Smooth muscle cell (in vitro differentiated cells): ENCODE measurements around the gene EDA. TPM values are rescaled to one million over a fixed set of nuclear protein-coding genes. Genes with fewer than 3 reads are reported as not detected.
"Not testable (repeated sequence)": the region's sequence is repeated elsewhere in the genome, so short reads cannot be mapped to it uniquely, and the experiment has no call there.

ENCODE experiments used
- DNase-seq: peaks from one replicate; lab custom pipeline; 2025; ENCODE audit not compliant: unreplicated experiment; lab: John Stamatoyannopoulos, UW
- H2AFZ ChIP-seq: fragments of 200-600 bp; sonication (generic); 2 replicates; pipeline ENCODE4 v1.6.0; 2016; ENCODE audit warnings: antibody characterized with exemption, low read depth, mild to moderate bottlenecking
- H3F3A ChIP-seq: fragments of 200-600 bp; sonication (generic); 2 replicates; pipeline ENCODE4 v1.6.0; 2017; ENCODE audit warnings: antibody characterized with exemption, low read depth
- H3K27ac ChIP-seq: fragments of 200-600 bp; sonication (generic); 2 replicates; pipeline ENCODE4 v1.5.1; 2016; ENCODE audit warnings: low read depth, mild to moderate bottlenecking
- H3K27me3 ChIP-seq: fragments of 200-600 bp; sonication (generic); 2 replicates; pipeline ENCODE4 v1.6.1; 2016; ENCODE audit warnings: low read depth, mild to moderate bottlenecking
- H3K36me3 ChIP-seq: fragments of 200-600 bp; sonication (generic); 2 replicates; pipeline ENCODE4 v1.5.1; 2016; ENCODE audit warnings: low read depth
- H3K4me1 ChIP-seq: fragments of 200-600 bp; sonication (generic); 2 replicates; pipeline ENCODE4 v1.5.1; 2016; ENCODE audit warnings: low read depth
- H3K4me2 ChIP-seq: fragments of 200-600 bp; sonication (generic); 2 replicates; pipeline ENCODE4 v1.6.0; 2016; ENCODE audit warnings: mild to moderate bottlenecking
- H3K4me3 ChIP-seq: fragments of 200-600 bp; sonication (generic); 2 replicates; pipeline ENCODE4 v1.5.1; 2016; ENCODE audit warnings: mild to moderate bottlenecking
- H3K79me2 ChIP-seq: fragments of 200-600 bp; sonication (generic); 2 replicates; pipeline ENCODE4 v1.6.0; 2016; ENCODE audit warnings: low read depth, mild to moderate bottlenecking
- H3K9ac ChIP-seq: fragments of 200-600 bp; sonication (generic); 2 replicates; pipeline ENCODE4 v1.6.0; 2016; ENCODE audit warnings: low read depth
- H3K9me3 ChIP-seq: fragments of 200-600 bp; sonication (generic); replicated peaks from 2 replicates; pipeline ENCODE4 v1.5.1; 2016; ENCODE audit warnings: low read depth
- H4K20me1 ChIP-seq: fragments of 200-600 bp; sonication (generic); 2 replicates; pipeline ENCODE4 v1.6.0; 2016; ENCODE audit warnings: low read depth
- CTCF ChIP-seq: fragments of 200-600 bp; sonication (generic); IDR thresholded peaks from 2 replicates; pipeline ENCODE4 v1.5.1; 2017; ENCODE audit warnings: borderline replicate concordance, mild to moderate bottlenecking, antibody characterized with exemption; ENCODE audit not compliant: insufficient read depth, poor library complexity, severe bottlenecking
- WGBS: methylation state at CpG from one replicate; pipeline ENCODE4 v1.1.7; 2016; ENCODE audit warnings: low lambda C conversion rate; 5-methylcytosine and 5-hydroxymethylcytosine counted together
- polyA plus RNA-seq: library from polyadenylated mRNA; unstranded; fragments of >200 nt; fragmentation: Nextera tagmentation; extraction: Ambion mirVana; gene quantifications from 2 replicates; pipeline ENCODE4 v1.2.1, GENCODE V29; 2016
- total RNA-seq: library from RNA; depleted of rRNA; stranded (reverse); fragments of >200 nt; gene quantifications from 2 replicates; pipeline ENCODE4 v1.2.3, GENCODE V29; 2014

The EDA gene
- total and polyA plus RNA-seq, 2 experiments from 2014 or later, result 2.0 TPM; not detected in 1

GRCh38 chrX:69844636-69845035 lies 228.7 kb downstream of the EDA start:
- Histone ChIP-seq H3K4me2 (no peak overlapping the region), H3K9ac (no peak overlapping the region), H4K20me1 (no peaks in the 10 kb centered on the region), H2AFZ (no peak overlapping the region), H3K36me3 (no peaks in the 10 kb centered on the region), H3K9me3 (no peaks in the 10 kb centered on the region), H3K4me1 (no peaks in the 10 kb centered on the region), H3K4me3 (no peak overlapping the region), H3K79me2 (no peaks in the 10 kb centered on the region), H3K27me3 (no peaks in the 10 kb centered on the region), H3K27ac (no peak overlapping the region), H3F3A (no peaks in the 10 kb centered on the region)
- no peak for DNase-seq
- 78% methylated on average over 3 of the region's 3 CpGs for WGBS
- no peak for TF ChIP-seq CTCF

GRCh38 chrX:69859999-69860398 lies 244.1 kb downstream of the EDA start:
- not testable (repeated sequence) for H3K9ac ChIP-seq, H3F3A ChIP-seq, H2AFZ ChIP-seq, DNase-seq, H3K79me2 ChIP-seq, H3K4me2 ChIP-seq, H3K27ac ChIP-seq, H3K9me3 ChIP-seq, H3K36me3 ChIP-seq, H3K4me1 ChIP-seq, H3K4me3 ChIP-seq, H4K20me1 ChIP-seq, H3K27me3 ChIP-seq

- Histone ChIP-seq H3K4me1 (no peaks in the 10 kb centered on the region), H3K4me3 (no peak overlapping the region), H3K27me3 (no peaks in the 10 kb centered on the region), H3K79me2 (no peaks in the 10 kb centered on the region), H3K9me3 (no peaks in the 10 kb centered on the region), H3K9ac (no peak overlapping the region), H3F3A (no peaks in the 10 kb centered on the region), H3K4me2 (no peak overlapping the region), H3K27ac (no peak overlapping the region), H4K20me1 (no peaks in the 10 kb centered on the region), H3K36me3 (no peaks in the 10 kb centered on the region), H2AFZ (no peak overlapping the region)
- TF ChIP-seq CTCF, result no peak
- 86% methylated on average over 1 of the region's 1 CpG for WGBS
- no peak for DNase-seq
These were observed 260.3 kb downstream of the EDA start for GRCh38 chrX:69876221-69876620.

GRCh38 chrX:69884210-69884609 lies 268.3 kb downstream of the EDA start:
- Histone ChIP-seq H3K4me1 (no peaks in the 10 kb centered on the region), H3K27me3 (no peaks in the 10 kb centered on the region), H3K4me3 (no peak overlapping the region), H3K9ac (no peak overlapping the region), H2AFZ (no peak overlapping the region), H3K27ac (no peak overlapping the region), H3K79me2 (no peaks in the 10 kb centered on the region), H3K36me3 (no peaks in the 10 kb centered on the region), H3K9me3 (peaks cover 10% of the 10 kb centered on the region), H3F3A (no peaks in the 10 kb centered on the region), H4K20me1 (no peaks in the 10 kb centered on the region), H3K4me2 (no peak overlapping the region)
- no peak for TF ChIP-seq CTCF
- 68% methylated on average over 1 of the region's 1 CpG for WGBS
- no peak for DNase-seq
